Right renal pelvis (tissue), 4 donors: ENCODE results near the gene C1orf74. TPM values are rescaled to one million over a fixed set of nuclear protein-coding genes. Genes with fewer than 3 reads are reported as not detected.
A peak's percentile ranks its signal among the peaks of the same experiment; 100 is the strongest.

Experiments
- DNase-seq, 4 donors: peaks; one replicate each; pipeline ENCODE4 v3.0.0-alpha.2; 2013; ENCODE audit warnings: low read depth in 4 of 4, low spot score in 3 of 4, missing footprints in 1 of 4
- polyA plus RNA-seq, 4 donors: library from polyadenylated mRNA; unstranded; fragments of 120-200 nt; gene quantifications; one replicate each; pipeline ENCODE4 v1.2.1, GENCODE V29; 2013; ENCODE audit not compliant: insufficient read length in 4 of 4

Gene C1orf74
- polyA plus RNA-seq, 4 donors = 3.6 to 4.4 (median 3.9) TPM

GRCh38 chr1:209774592-209774991 lies 9.8 kb downstream of the C1orf74 start:
- DNase-seq = no peak

GRCh38 chr1:209772126-209772525 lies 12.2 kb downstream of the C1orf74 start:
- DNase-seq = no peak

- no peak for DNase-seq
Observed at GRCh38 chr1:209770636-209771415, 13.5 kb downstream of the C1orf74 start.

- no peak for DNase-seq
Observed at GRCh38 chr1:209769971-209770370, 14.4 kb downstream of the C1orf74 start.

GRCh38 chr1:209769171-209769904 lies 15.0 kb downstream of the C1orf74 start:
- DNase-seq = peak in 1 of 4 donors; percentile 10

GRCh38 chr1:209768354-209768774 lies 16.0 kb downstream of the C1orf74 start:
- no peak for DNase-seq

- no peak for DNase-seq
Observed at GRCh38 chr1:209767706-209768105, 16.7 kb downstream of the C1orf74 start.

GRCh38 chr1:209767096-209767495 lies 17.3 kb downstream of the C1orf74 start:
- DNase-seq = no peak

- no peak for DNase-seq
Observed at GRCh38 chr1:209766051-209766450, 18.3 kb downstream of the C1orf74 start.

GRCh38 chr1:209761011-209761635 lies 23.2 kb downstream of the C1orf74 start:
- no peak for DNase-seq

- DNase-seq = no peak
Observed at GRCh38 chr1:209759829-209760359, 24.5 kb downstream of the C1orf74 start.

- no peak for DNase-seq
Observed at GRCh38 chr1:209758400-209758799, 26.0 kb downstream of the C1orf74 start.

GRCh38 chr1:209756615-209757445 lies 27.5 kb downstream of the C1orf74 start:
- no peak for DNase-seq

- no peak for DNase-seq
Observed at GRCh38 chr1:209755926-209756614, 28.3 kb downstream of the C1orf74 start, which contains the start of gene TRAF3IP3. TRAF3IP3 (plus strand) TSS chr1:209756053; CDS start chr1:209760040, 3,987 bp downstream.

- no peak for DNase-seq
Observed at GRCh38 chr1:209755256-209755655, 29.1 kb downstream of the C1orf74 start.

GRCh38 chr1:209752890-209753289 lies 31.5 kb downstream of the C1orf74 start:
- no peak for DNase-seq

GRCh38 chr1:209751627-209752231 lies 32.6 kb downstream of the C1orf74 start:
- DNase-seq = no peak

- DNase-seq = no peak
Observed at GRCh38 chr1:209749670-209750323, 34.6 kb downstream of the C1orf74 start.

GRCh38 chr1:209749205-209749604 lies 35.2 kb downstream of the C1orf74 start:
- no peak for DNase-seq
